A673 (cell line): Measurements from ENCODE around the gene XYLB. TPM values are rescaled to one million over a fixed set of nuclear protein-coding genes. Genes with fewer than 3 reads are reported as not detected.
A peak's percentile ranks its signal among the peaks of the same experiment; 100 is the strongest.
"Not testable (repeated sequence)": the region's sequence is repeated elsewhere in the genome, so short reads cannot be mapped to it uniquely, and the experiment has no call there.

Source experiments
- BruUV-seq: library from RNA; stranded (reverse); fragments of 400-500 nt; replicated peaks from 2 replicates; lab custom pipeline; 2021; lab: Mats Ljungman, UMichigan
- CTCF ChIA-PET: fragments of 300-600 bp; sonication (Branson Sonifier 250); formaldehyde crosslinking; loops from one replicate; lab custom pipeline; 2022; ENCODE audit warnings: antibody characterized with exemption; lab: Charles Lee
- POLR2A ChIA-PET: fragments of 300-600 bp; sonication (Branson Sonifier 250); formaldehyde crosslinking; loops from one replicate; lab custom pipeline; 2022; ENCODE audit warnings: antibody characterized with exemption; ENCODE audit not compliant: low non-redundant PET; lab: Charles Lee
- DNase-seq: peaks from one replicate; pipeline ENCODE4 v3.0.0-alpha.2; 2015; ENCODE audit warnings: low spot score
- H3K27ac ChIP-seq: fragments of 200-600 bp; sonication (generic); 2 replicates; pipeline ENCODE4 v1.5.1; 2016; ENCODE audit warnings: mixed run types, low read depth, mild to moderate bottlenecking, mixed read lengths, antibody characterized with exemption, low read length; ENCODE audit not compliant: poor library complexity, severe bottlenecking
- H3K27me3 ChIP-seq: fragments of 200-600 bp; sonication (generic); replicated peaks from 2 replicates; pipeline ENCODE4 v1.6.1; 2017; ENCODE audit warnings: mixed run types, low read depth, mild to moderate bottlenecking, mixed read lengths, antibody characterized with exemption, low read length; ENCODE audit not compliant: insufficient read depth, poor library complexity
- H3K36me3 ChIP-seq: fragments of 200-600 bp; sonication (generic); 2 replicates; pipeline ENCODE4 v1.6.1; 2016; ENCODE audit warnings: mixed run types, mild to moderate bottlenecking, mixed read lengths, antibody characterized with exemption, low read length; ENCODE audit not compliant: insufficient read depth, poor library complexity, severe bottlenecking
- H3K4me1 ChIP-seq: fragments of 200-600 bp; sonication (generic); 2 replicates; pipeline ENCODE4 v1.6.1; 2017; ENCODE audit warnings: mixed run types, mild to moderate bottlenecking, mixed read lengths, antibody characterized with exemption, low read length; ENCODE audit not compliant: insufficient read depth, poor library complexity, severe bottlenecking
- H3K4me3 ChIP-seq: fragments of 200-600 bp; sonication (generic); 2 replicates; pipeline ENCODE4 v1.5.1; 2016; ENCODE audit warnings: low read depth, mixed run types, mild to moderate bottlenecking, mixed read lengths, low read length; ENCODE audit not compliant: poor library complexity, severe bottlenecking
- H3K9me3 ChIP-seq: fragments of 200-600 bp; sonication (generic); 2 replicates; pipeline ENCODE4 v1.6.1; 2016; ENCODE audit warnings: mixed run types, low read depth, mild to moderate bottlenecking, mixed read lengths, antibody characterized with exemption, low read length; ENCODE audit not compliant: poor library complexity, severe bottlenecking
- CTCF ChIP-seq: fragments of 300-800, 200-600 bp; sonication (generic); conservative IDR thresholded peaks from 2 replicates; pipeline ENCODE4 v1.5.1; 2017; ENCODE audit warnings: low read depth, mild to moderate bottlenecking, antibody characterized with exemption, low read length, moderate library complexity, mixed read lengths
- EZH2 ChIP-seq: fragments of 200-600 bp; sonication (generic); IDR thresholded peaks from 2 replicates; pipeline ENCODE4 v1.6.1; 2017; ENCODE audit warnings: borderline replicate concordance, low read depth, mild to moderate bottlenecking, mixed read lengths, antibody characterized with exemption, low read length; ENCODE audit not compliant: poor library complexity, severe bottlenecking
- intact Hi-C: fragments of 100-400 bp; cut with micrococcal nuclease; formaldehyde crosslinking; loops from one replicate; pipeline ENCODE4 v1.10.0; 2022; ENCODE audit not compliant: unreplicated experiment
- total RNA-seq: library from RNA; stranded (reverse); gene quantifications from 2 replicates; pipeline ENCODE4 v1.2.3, GENCODE V29; 2021

XYLB gene
- total RNA-seq, 1 experiment from 2014 or later: 3.6 TPM

GRCh38 chr3:38401246-38401962 lies 54.8 kb downstream of the XYLB start:
- ChIA-PET CTCF (no interaction called here), POLR2A (no interaction called here)
- DNase-seq: no peak
- no peaks in the 10 kb centered on the region for H3K27me3 ChIP-seq
- TF ChIP-seq CTCF (no peak), EZH2 (no peak)
- no peaks in the 10 kb centered on the region for H3K9me3 ChIP-seq
- intact Hi-C loops: no loop called here
- H3K4me1 ChIP-seq: no peaks in the 10 kb centered on the region
- no peak overlapping the region for H3K4me3 ChIP-seq
- H3K36me3 ChIP-seq: no peaks in the 10 kb centered on the region
- H3K27ac ChIP-seq: no peak overlapping the region
- BruUV-seq: no TSS peak

- Histone ChIP-seq H3K27me3 (no peaks in the 10 kb centered on the region), H3K9me3 (no peaks in the 10 kb centered on the region), H3K36me3 (no peaks in the 10 kb centered on the region), H3K4me1 (no peaks in the 10 kb centered on the region), H3K4me3 (no peak overlapping the region), H3K27ac (peak overlapping the region; percentile 47)
- CTCF ChIA-PET: no interaction called here
- TF ChIP-seq CTCF (no peak), EZH2 (no peak)
- DNase-seq: peak; percentile 78
- BruUV-seq: no TSS peak
- POLR2A ChIA-PET: no interaction called here
- intact Hi-C loops: no loop called here
Measured at GRCh38 chr3:38404286-38404685, 57.7 kb downstream of the XYLB start.

GRCh38 chr3:38411591-38411990 lies 65.0 kb downstream of the XYLB start:
- CTCF ChIA-PET: no interaction called here
- no peak overlapping the region for H3K27ac ChIP-seq
- no peaks in the 10 kb centered on the region for H3K4me1 ChIP-seq
- H3K9me3 ChIP-seq: no peaks in the 10 kb centered on the region
- no peak overlapping the region for H3K4me3 ChIP-seq
- no peaks in the 10 kb centered on the region for H3K36me3 ChIP-seq
- intact Hi-C loops: no loop called here
- BruUV-seq: no TSS peak
- no peaks in the 10 kb centered on the region for H3K27me3 ChIP-seq
- no peak for DNase-seq
- POLR2A ChIA-PET: no interaction called here
- TF ChIP-seq EZH2: no peak
- no peak for TF ChIP-seq CTCF

GRCh38 chr3:38420758-38421157 lies 74.2 kb downstream of the XYLB start:
- H3K27ac ChIP-seq, CTCF ChIA-PET, H3K27me3 ChIP-seq, POLR2A ChIA-PET, DNase-seq, BruUV-seq, H3K4me3 ChIP-seq, H3K36me3 ChIP-seq, H3K9me3 ChIP-seq, H3K4me1 ChIP-seq, intact Hi-C loops: not testable (repeated sequence)
